DND-41 (cell line): Measurements from ENCODE around the gene GJB5.

ENCODE experiments used
- ATAC-seq: fragments of 200-7000 bp; cut with Tn5 transposase; 3 replicates; pipeline ENCODE4 v1.9.1; 2021; ENCODE audit warnings: low read depth; ENCODE audit not compliant: insufficient read depth
- DNase-seq: peaks from one replicate; pipeline ENCODE4 v3.0.0-alpha.2; 2020
- H2AFZ ChIP-seq: 2 replicates; pipeline ENCODE4 v1.6.0; 2012; ENCODE audit warnings: low read depth, low read length
- H3K27ac ChIP-seq: 2 replicates; pipeline ENCODE4 v1.5.1; 2012; ENCODE audit warnings: low read length, inconsistent platforms
- H3K27me3 ChIP-seq: fragments of 200-600 bp; sonication (generic); 2 replicates; pipeline ENCODE4 v1.6.0; 2012; ENCODE audit warnings: low read length, mild to moderate bottlenecking, inconsistent platforms; ENCODE audit not compliant: insufficient read depth, poor library complexity
- H3K36me3 ChIP-seq: 2 replicates; pipeline ENCODE4 v1.5.1; 2012; ENCODE audit warnings: low read length, inconsistent platforms; ENCODE audit not compliant: insufficient read depth
- H3K4me1 ChIP-seq: 2 replicates; pipeline ENCODE4 v1.5.1; 2012; ENCODE audit warnings: mild to moderate bottlenecking, low read length; ENCODE audit not compliant: insufficient read depth
- H3K4me2 ChIP-seq: 2 replicates; pipeline ENCODE4 v1.6.0; 2012; ENCODE audit warnings: mild to moderate bottlenecking, moderate library complexity, low read length, inconsistent platforms; ENCODE audit not compliant: insufficient read depth
- H3K4me3 ChIP-seq, 2 experiments: fragments of 200-600 bp in 1 of 2; shearing (Covaris generic) in 1 of 2; 2 replicates each; pipeline ENCODE4 v1.5.1; 2012 to 2016; ENCODE audit warnings: inconsistent platforms in 2 of 2, low read length in 2 of 2, mild to moderate bottlenecking in 2 of 2, low read depth in 1 of 2, moderate library complexity in 1 of 2
- H3K79me2 ChIP-seq: 2 replicates; pipeline ENCODE4 v1.6.0; 2012; ENCODE audit warnings: low read length, inconsistent platforms; ENCODE audit not compliant: insufficient read depth
- H3K9ac ChIP-seq: 2 replicates; pipeline ENCODE4 v1.6.0; 2012; ENCODE audit warnings: low read depth, mild to moderate bottlenecking, inconsistent platforms, low read length, moderate library complexity
- H3K9me3 ChIP-seq: 2 replicates; pipeline ENCODE4 v1.5.1; 2012; ENCODE audit warnings: low read length, moderate library complexity, mild to moderate bottlenecking, inconsistent platforms; ENCODE audit not compliant: insufficient read depth, severe bottlenecking
- H4K20me1 ChIP-seq: 2 replicates; pipeline ENCODE4 v1.6.0; 2012; ENCODE audit warnings: low read length; ENCODE audit not compliant: insufficient read depth
- CTCF ChIP-seq: IDR thresholded peaks from 2 replicates; pipeline ENCODE4 v1.5.1; 2012; ENCODE audit warnings: borderline replicate concordance, low read length, moderate library complexity, mild to moderate bottlenecking; ENCODE audit not compliant: poor library complexity, severe bottlenecking; ENCODE audit errors: extremely low read depth
- EZH2 ChIP-seq: IDR thresholded peaks from 3 replicates; pipeline ENCODE4 v1.6.1; 2012; ENCODE audit warnings: borderline replicate concordance, low read depth, mild to moderate bottlenecking, moderate library complexity, low read length, inconsistent platforms; ENCODE audit not compliant: severe bottlenecking

Gene GJB5

GRCh38 chr1:34709547-34709946, 45.3 kb upstream of the GJB5 start:
- H3K79me2 ChIP-seq = no peaks in the 10 kb centered on the region
- no peaks in the 10 kb centered on the region for H3K36me3 ChIP-seq
- H3K27ac ChIP-seq = no peak overlapping the region
- DNase-seq = peak; percentile 15
- no peak for ATAC-seq
- H3K4me1 ChIP-seq = no peaks in the 10 kb centered on the region
- TF ChIP-seq CTCF (no peak), EZH2 (no peak)
- no peak overlapping the region for H3K4me3 ChIP-seq
- H3K9me3 ChIP-seq = no peaks in the 10 kb centered on the region
- H4K20me1 ChIP-seq = no peaks in the 10 kb centered on the region; the same call in 1 of the 2 replicates
- no peak overlapping the region for H3K4me2 ChIP-seq
- peaks cover 3% of the 10 kb centered on the region for H3K27me3 ChIP-seq
- no peak overlapping the region for H3K9ac ChIP-seq
- H2AFZ ChIP-seq = no peak overlapping the region

DNA sequence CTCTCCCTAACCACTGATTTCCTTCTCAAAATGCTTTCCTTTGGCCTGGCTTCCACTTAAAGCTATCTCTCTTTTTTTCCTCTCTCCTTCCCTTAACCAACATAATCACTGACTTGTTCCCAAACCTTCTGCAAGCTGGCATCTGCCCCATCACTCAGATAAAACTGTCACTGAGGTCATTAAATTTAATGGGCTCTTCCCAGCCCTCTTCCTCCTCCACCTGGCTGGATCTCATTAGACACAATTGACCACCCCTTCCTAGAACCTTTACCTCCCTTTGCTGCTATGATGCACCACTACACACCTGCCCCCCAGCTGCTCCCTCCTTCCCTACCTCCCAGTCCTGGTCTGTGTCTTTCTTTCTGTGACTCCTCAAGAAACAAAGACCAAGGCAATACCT, 44.0 kb upstream of the GJB5 start:
- Histone ChIP-seq H2AFZ (no peak overlapping the region), H3K4me3 (no peak overlapping the region), H4K20me1 (no peaks in the 10 kb centered on the region; the same call in 1 of the 2 replicates), H3K79me2 (no peaks in the 10 kb centered on the region), H3K27ac (no peak overlapping the region), H3K9me3 (no peaks in the 10 kb centered on the region), H3K4me2 (no peak overlapping the region), H3K4me1 (no peaks in the 10 kb centered on the region), H3K27me3 (peaks cover 11% of the 10 kb centered on the region), H3K36me3 (no peaks in the 10 kb centered on the region), H3K9ac (no peak overlapping the region)
- DNase-seq = no peak
- TF ChIP-seq CTCF (no peak), EZH2 (no peak)
- ATAC-seq = no peak

DNA sequence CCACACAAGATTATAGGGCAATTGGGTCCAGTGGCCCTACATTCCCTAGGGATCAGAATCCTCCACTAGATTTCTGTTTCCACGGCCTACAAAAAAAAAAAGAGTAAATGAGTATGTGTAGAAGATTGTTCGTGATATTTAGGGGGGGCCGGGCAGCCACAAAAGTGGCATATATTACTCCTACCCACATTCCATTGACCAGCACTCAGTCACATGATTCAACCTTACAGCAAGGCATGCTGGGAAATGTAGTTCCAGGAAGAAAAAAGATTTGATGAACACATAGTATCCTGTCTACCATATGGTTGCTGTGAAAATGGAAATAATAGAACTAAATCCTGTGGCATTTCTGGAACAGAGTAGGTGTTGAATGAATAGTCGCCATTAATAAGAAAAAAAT, 43.4 kb upstream of the GJB5 start:
- Histone ChIP-seq H3K9ac (no peak overlapping the region), H3K36me3 (no peaks in the 10 kb centered on the region), H3K4me3 (no peak overlapping the region), H3K27me3 (peaks cover 11% of the 10 kb centered on the region), H2AFZ (no peak overlapping the region), H3K27ac (no peak overlapping the region), H3K9me3 (no peaks in the 10 kb centered on the region), H3K4me2 (no peak overlapping the region), H4K20me1 (no peaks in the 10 kb centered on the region; the same call in 1 of the 2 replicates), H3K4me1 (no peaks in the 10 kb centered on the region), H3K79me2 (no peaks in the 10 kb centered on the region)
- TF ChIP-seq CTCF (no peak), EZH2 (no peak)
- ATAC-seq (no peak), DNase-seq (no peak)
